Brain microvascular endothelial cell (primary cell): ENCODE data around the gene CHRM2.
"Not testable (repeated sequence)": the region's sequence is repeated elsewhere in the genome, so short reads cannot be mapped to it uniquely, and the experiment has no call there.

Source experiments
- DNase-seq: peaks from one replicate; pipeline ENCODE4 v3.0.0-alpha.2; 2020
- H3K27ac ChIP-seq: fragments of 250-450 bp; sonication (Bioruptor Pico); 2 replicates; pipeline ENCODE4 v1.5.1; 2020; ENCODE audit warnings: mild to moderate bottlenecking, moderate library complexity
- H3K27me3 ChIP-seq: fragments of 250-450 bp; sonication (Bioruptor Pico); replicated peaks from 2 replicates; pipeline ENCODE4 v1.5.1; 2020; ENCODE audit warnings: mild to moderate bottlenecking
- H3K36me3 ChIP-seq: fragments of 250-450 bp; sonication (Bioruptor Pico); replicated peaks from 2 replicates; pipeline ENCODE4 v1.5.1; 2020; ENCODE audit warnings: mild to moderate bottlenecking
- H3K4me3 ChIP-seq: 2 replicates; pipeline ENCODE4 v1.5.1; 2011; ENCODE audit warnings: low read depth, mild to moderate bottlenecking, control low read depth, low read length, moderate library complexity
- CTCF ChIP-seq: IDR thresholded peaks from 2 replicates; pipeline ENCODE4 v1.5.1; 2011; ENCODE audit warnings: low read depth, mild to moderate bottlenecking, moderate library complexity, low read length, control low read depth, inconsistent platforms; ENCODE audit errors: missing control alignments
- in situ Hi-C: cut with HindIII; loops from 2 replicates; pipeline ENCODE4 v1.10.0; 2017; ENCODE audit warnings: low sequenced_read_pairs, low pct_ligation_motif_present

The CHRM2 gene

DNA sequence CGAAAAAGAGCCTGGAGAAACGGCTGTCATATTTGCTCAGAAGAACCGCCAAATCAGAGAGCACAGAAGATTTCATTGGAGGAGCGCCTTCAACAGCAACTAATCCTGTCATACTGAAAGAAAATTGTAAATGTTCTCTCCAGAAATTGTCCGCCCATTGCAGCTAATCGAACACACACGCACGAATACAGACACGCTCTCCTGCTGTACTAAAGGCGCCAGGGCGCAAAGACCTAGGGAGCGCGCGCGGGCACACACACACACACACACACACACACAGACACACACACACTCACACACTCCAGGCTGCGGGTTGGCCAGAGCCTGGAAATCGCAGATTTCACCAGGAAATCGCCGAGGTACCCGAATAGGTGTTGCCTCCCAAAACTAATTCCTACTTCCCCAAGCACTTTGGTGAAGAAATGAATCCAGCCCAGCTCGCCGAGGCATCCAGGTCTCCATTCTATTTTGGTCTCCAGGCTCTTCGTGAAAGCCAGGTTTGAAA, at the start of gene CHRM2:
Gene CHRM2 (plus strand): TSS at position 157 of the 505 bp plus-strand sequence. CDS start 146,214 bp downstream, outside the sequence.
- DNase-seq, result no peak
- Histone ChIP-seq H3K27me3 (peaks cover 39% of the 10 kb centered on the region), H3K27ac (no peak within 1 kb of the TSS), H3K36me3 (no peaks in the 10 kb centered on the region), H3K4me3 (peak within 1 kb of the TSS; percentile 63)
- no peak for TF ChIP-seq CTCF
- in situ Hi-C loops, result no loop called here

GRCh38 chr7:136831398-136831797, 37.1 kb upstream of the CHRM2 start:
- DNase-seq, in situ Hi-C loops: not testable (repeated sequence)

DNA sequence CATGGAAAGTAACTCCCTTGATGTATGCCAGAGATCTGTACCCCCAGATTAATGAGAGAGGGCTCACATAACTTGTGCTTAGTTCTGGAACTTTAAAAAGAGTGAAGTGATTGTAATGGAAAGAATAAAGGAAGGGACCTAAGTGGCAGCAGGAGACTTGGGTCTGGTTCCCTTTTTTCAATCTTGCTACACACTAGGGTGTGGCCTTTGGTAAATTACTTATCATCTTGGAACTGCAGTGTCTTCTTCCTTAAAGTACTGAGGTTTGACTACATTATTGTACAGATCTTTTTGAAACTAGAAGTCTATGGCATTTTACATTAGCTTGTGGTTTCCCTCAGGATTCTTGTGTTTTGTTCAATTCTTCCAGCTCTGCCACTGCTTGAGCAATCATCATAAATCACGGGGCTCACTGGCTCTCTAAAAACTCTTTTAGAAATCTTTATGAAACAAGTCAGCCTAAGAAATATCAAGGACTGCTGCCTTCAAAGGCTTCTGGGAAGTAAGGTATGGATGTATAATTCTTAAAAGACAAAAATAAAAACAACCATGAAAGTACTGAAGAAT, 22.5 kb upstream of the CHRM2 start:
- Histone ChIP-seq H3K27ac (no peak overlapping the region), H3K27me3 (no peaks in the 10 kb centered on the region), H3K36me3 (no peaks in the 10 kb centered on the region), H3K4me3 (no peak overlapping the region)
- in situ Hi-C loops, result no loop called here
- DNase-seq, result no peak
- TF ChIP-seq CTCF, result no peak

More at GRCh38 chr7:136831398-136831797, 37.1 kb upstream of the CHRM2 start:
- H3K4me3 ChIP-seq, H3K27me3 ChIP-seq, H3K36me3 ChIP-seq, H3K27ac ChIP-seq: not testable (repeated sequence)

DNA sequence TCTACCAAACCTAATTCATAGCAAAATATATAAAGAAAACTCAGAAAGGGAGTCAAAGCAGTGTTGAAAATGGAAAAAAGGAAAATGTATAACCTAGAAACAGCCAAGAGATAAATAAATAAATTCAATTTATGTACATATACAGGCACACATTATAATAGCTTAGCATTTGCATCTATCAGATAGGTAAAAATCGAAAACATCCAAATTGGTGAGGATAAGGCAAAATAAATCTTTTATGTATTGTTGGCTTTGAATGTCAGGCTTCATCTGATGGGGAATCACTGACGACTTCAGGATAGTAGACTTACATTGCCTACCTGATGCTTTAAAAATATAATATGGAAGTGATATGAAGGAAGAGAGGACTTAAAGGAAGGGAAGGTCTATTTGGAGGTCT, 20.6 kb upstream of the CHRM2 start:
- DNase-seq, result no peak
- Histone ChIP-seq H3K27ac (no peak overlapping the region), H3K4me3 (no peak overlapping the region), H3K36me3 (no peaks in the 10 kb centered on the region), H3K27me3 (no peaks in the 10 kb centered on the region)
- in situ Hi-C loops, result no loop called here
- TF ChIP-seq CTCF, result no peak

- H3K27me3 ChIP-seq, result no peaks in the 10 kb centered on the region
- H3K36me3 ChIP-seq, result no peaks in the 10 kb centered on the region
- TF ChIP-seq CTCF, result no peak
- in situ Hi-C loops, result no loop called here
- DNase-seq, result no peak
- H3K27ac ChIP-seq, result no peak overlapping the region
- no peak overlapping the region for H3K4me3 ChIP-seq
Measured at GRCh38 chr7:136853654-136854053, 14.8 kb upstream of the CHRM2 start.

DNA sequence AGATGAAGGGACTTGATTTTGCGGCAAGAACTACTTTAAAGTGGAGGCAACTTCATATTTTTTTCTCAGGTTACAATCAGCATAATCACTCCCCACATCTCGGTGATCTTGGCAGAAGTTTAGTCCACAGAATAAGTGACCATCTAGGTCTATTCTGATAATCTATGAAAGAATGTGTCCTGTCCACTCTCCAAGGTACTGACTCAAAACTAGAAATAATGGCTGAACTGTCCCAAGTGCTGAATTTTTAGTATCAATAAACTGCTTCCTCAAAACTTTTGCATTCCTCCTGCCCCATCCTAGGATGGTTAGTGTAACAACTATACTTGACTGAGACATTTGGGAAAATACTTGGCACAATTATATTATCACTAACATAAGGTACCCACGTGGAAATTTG, 10.9 kb upstream of the CHRM2 start:
- Histone ChIP-seq H3K4me3 (no peak overlapping the region), H3K27ac (no peak overlapping the region), H3K36me3 (no peaks in the 10 kb centered on the region), H3K27me3 (no peaks in the 10 kb centered on the region)
- TF ChIP-seq CTCF, result no peak
- in situ Hi-C loops, result no loop called here
- DNase-seq, result peak; percentile 31
